NOMO-1 treated with dmso at 0.1 percent for 144 hours (cell line): ENCODE results near the gene APOC1.
"Not testable (repeated sequence)": the region's sequence is repeated elsewhere in the genome, so short reads cannot be mapped to it uniquely, and the experiment has no call there.

Source experiments
- DNase-seq: peaks from one replicate; lab custom pipeline; 2025; ENCODE audit not compliant: unreplicated experiment; lab: John Stamatoyannopoulos, UW

The APOC1 gene

DNA sequence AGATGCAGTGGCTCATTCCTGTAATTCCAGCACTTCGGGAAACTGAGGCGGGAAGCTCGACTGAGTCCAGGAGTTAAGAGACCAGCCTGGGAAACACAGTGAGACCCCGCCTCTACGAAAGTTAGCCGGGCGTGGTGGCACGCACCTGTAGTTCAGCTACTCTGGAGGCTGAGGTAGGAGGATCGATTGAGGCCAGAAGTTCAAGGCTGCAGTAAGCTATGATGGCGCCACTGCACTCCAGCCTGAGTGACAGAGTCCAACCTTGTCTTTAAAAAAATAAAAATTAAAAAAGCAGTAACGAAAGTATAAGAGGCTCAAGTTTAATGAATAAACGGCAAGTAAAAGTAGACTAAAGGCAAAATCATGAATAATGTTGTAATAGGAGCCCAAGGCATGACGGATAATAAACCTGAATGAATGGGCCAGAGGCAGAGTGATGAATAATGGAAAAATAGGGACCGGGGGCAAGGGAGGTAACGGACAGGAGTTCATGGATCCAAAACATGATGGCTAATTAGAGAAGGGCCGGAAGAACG is 24.5 kb upstream of the APOC1 start:
- no peak for DNase-seq

DNA sequence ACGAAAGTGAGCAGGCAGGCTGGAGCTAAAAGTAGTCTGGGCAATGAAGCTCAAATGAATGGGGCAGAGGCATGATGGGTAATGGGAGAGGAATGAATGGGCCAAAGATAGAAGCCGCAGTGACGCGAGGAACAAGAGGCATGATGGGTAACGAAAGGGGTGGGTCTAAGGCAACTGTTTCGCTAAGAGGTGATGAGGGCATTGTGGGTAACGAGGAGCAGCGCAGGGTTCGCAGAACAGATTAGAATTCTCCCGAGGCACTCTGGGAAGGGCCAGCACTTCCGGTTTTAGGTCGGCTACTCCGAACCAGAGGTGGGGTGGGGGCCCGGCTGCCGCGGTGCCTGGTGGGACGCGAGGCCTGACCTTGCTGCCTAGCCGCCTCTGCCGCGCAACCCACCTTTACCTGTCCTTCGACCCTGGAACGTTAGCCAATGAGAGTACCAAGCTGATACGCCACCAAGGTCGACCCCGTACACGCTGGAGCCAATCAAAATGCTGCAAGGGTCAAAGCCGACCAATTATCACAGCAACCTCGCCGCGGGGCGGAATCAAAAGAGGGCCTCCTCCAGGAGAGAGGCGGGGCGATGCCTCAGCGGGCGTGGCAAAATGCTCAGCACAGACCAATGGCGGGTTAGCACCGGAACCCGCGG is 23.9 kb upstream of the APOC1 start:
- DNase-seq: peak; percentile 100

DNA sequence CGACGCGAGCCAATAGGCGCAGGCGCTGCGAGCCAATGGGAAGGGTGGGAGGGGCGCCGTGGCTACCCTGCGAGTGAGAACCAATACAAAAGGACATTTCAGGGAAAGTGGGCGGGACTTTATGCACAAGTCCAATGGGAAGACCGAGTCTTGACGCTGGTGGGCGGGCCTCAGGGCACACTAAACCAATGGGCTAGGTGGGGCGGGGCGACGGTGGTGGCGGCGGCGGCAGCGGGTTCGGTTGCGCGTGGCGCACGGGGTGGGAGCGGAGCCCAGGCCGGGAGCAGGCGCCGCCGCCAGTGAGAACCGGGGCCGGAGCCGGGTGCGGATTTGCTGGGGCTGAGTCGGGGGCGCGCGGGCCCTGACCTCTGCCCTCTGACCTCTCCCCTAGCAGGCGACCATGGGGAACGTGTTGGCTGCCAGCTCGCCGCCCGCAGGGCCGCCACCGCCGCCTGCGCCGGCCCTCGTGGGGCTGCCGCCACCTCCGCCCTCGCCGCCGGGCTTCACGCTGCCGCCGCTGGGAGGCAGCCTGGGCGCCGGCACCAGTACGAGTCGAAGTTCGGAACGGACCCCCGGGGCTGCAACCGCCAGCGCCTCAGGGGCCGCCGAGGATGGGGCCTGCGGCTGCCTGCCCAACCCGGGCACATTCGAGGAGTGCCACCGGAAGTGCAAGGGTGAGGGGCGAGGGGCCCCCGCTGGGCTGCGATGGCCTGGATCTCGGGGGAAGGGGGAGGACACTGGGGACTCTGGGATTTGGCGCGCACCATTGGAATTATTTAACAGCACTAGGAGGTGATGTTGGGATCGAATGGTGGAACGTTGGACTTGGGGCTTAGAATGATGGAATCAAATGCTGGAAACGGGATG is 23.2 kb upstream of the APOC1 start, which contains the start of gene TOMM40:
Gene TOMM40 (plus strand): TSS at position 239 of the 867 bp plus-strand sequence. CDS start 162 bp downstream, at position 401.
- DNase-seq: peak; percentile 100

DNA sequence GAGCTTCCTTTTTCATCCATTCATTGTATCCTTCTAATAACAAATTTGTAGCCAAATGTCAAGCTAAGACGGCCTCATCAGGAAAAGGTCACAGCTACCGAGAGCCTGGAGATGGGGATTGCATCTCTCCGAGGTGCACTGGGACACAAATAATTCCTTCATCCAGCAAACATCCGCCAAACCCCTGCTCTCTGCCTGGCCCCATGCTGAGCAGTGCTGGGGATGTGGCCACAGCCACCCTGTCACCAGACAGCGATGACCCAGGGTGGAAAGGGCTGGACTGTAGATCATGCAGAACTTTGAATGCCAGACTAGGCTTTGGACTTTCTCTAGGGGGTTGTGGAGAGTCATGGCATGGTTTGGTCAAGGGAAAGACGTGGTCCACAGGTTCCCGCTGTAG is 21.5 kb upstream of the APOC1 start:
- no peak for DNase-seq

DNA sequence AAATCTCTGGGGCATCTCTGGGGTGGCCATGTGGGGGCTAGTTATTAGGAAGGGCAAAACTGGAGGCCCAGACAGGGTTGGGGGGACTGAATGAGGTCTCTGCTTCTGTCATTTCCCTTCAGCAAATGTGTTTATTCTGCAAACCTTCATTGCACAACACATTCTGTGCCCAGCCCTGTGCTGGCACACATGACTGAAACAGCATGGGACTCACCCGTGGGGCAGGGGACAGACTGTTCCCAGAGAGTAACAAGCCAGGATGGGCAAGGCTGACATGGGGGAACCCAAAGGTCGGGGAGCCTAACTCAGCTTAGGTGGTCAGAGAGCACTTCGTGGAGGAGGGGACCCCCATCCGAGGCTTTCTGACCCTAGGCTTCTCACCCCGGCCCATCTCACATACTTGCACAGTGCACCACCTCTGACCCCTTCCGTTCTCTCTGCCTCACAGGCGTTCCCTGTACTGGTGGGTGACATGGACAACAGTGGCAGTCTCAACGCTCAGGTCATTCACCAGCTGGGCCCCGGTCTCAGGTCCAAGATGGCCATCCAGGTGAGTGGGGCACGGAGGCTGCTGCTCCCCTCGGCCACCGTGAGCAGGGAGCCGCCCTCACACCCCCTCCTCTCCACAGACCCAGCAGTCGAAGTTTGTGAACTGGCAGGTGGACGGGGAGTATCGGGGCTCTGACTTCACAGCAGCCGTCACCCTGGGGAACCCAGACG is 20.9 kb upstream of the APOC1 start:
- DNase-seq: no peak

DNA sequence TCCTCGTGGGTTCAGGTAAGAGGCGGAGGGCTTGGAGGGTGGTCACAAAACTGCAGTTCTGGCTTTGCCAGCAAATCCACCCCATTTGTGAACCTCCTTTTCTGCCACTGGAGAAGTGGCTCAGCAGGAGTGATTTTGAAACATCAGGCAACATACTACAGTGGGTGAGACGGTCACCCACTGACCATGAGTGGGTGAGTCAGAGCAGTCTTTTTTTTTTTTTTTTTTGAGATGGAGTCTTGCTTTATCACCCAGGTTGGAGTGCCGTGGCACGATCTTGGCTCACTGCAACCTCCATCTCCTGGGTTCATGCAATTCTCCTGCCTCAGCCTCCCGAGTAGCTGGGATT is 20.4 kb upstream of the APOC1 start:
- DNase-seq: no peak

DNA sequence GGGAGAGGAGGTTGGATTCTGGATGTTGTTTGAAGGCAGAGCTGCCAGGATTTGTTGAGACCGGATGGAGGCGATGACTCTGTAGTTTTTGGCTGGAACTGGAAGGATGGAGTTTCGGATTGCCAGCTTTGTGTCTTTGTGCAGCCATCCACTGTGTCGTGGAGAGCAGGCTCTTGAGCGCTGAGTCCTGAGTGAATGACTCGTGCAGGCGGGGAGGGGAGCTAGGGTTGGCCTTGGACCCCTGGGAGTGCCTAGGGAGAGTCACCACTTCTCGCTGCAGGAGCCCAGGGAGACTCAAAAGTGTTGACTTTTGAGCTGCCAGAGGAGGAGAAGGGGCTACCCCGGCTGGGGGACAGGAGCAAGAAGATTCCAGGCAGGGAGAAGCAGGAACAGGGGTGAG is 19.5 kb upstream of the APOC1 start:
- DNase-seq: no peak

DNA sequence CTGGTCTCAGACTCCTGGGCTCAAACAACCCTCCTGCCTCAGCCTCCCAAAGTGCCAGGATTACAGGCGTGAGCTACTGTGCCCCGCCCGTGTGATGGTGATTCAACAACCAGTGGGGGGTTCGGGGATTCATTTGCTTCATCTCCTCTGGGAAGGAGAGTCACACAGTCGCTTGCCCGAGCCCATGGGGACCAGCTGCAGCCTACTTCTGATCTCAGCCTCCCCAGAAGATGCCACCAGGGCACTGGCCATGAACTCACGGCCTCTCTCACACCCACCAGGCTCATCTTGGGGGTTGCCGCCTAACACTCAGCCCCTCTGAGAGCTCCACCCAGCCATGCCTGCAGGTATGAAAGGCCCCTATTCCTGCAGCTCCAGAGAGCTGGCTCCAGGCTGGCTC is 16.6 kb upstream of the APOC1 start:
- DNase-seq: no peak

DNA sequence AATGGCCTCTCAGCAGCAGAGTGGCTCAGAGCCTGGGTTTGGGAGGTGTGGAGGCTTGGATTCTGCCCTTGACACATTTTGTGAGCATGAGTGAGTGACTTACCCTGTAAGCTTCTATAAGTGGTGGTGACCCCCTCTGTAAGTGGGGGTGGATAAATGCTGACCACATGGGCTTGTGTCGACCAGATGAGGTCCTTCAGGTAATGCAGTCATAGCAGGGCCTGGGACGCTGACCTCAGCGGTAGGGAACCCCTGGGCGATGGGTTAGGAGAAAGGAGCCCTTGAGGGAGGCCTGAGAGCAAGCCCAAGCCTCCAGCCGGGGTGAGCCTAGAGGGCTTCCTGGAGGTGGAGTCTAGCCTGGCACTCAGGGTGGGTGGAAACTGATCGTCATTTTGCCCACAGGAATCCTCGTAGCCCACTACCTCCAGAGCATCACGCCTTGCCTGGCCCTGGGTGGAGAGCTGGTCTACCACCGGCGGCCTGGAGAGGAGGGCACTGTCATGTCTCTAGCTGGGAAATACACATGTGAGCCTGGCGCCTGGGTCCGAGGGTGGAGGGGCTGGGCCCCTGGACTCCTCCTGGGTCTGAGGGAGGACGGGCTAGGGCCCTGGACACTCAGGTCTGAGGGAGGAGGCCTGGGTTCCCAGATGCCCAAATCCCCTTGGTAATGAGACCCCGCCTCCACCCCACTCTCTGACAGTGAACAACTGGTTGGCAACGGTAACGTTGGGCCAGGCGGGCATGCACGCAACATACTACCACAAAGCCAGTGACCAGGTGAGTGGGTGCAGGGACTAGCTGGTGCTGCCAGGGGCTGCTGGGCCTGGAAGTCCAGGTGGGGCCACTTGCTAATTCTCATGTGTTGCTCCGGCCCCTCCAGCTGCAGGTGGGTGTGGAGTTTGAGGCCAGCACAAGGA is 13.8 kb upstream of the APOC1 start:
- DNase-seq: no peak

DNA sequence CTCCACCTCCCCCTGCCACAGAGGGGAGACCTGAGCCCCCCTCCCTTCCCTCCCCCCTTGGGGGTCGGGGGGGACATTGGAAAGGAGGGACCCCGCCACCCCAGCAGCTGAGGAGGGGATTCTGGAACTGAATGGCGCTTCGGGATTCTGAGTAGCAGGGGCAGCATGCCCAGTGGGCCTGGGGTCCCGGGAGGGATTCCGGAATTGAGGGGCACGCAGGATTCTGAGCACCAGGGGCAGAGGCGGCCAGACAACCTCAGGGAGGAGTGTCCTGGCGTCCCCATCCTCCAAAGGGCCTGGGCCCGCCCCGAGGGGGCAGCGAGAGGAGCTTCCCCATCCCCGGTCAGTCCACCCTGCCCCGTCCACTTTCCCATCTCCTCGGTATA is 11.2 kb upstream of the APOC1 start:
- no peak for DNase-seq

DNA sequence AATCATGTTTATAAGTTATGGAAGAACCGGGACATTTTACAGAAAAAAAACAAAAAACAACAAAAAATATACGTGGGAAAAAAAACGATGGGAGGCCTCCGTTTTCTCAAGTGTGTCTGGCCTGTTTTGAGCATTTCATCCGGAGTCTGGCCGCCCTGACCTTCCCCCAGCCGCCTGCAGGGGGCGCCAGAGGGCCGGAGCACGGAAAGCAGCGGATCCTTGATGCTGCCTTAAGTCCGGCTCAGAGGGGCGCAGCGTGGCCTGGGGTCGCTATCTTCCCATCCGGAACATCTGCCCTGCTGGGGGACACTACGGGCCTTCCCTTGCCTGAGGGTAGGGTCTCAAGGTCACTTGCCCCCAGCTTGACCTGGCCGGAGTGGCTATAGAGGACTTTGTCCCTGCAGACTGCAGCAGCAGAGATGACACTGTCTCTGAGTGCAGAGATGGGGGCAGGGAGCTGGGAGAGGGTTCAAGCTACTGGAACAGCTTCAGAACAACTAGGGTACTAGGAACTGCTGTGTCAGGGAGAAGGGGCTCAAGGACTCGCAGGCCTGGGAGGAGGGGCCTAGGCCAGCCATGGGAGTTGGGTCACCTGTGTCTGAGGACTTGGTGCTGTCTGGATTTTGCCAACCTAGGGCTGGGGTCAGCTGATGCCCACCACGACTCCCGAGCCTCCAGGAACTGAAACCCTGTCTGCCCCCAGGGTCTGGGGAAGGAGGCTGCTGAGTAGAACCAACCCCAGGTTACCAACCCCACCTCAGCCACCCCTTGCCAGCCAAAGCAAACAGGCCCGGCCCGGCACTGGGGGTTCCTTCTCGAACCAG is 10.6 kb upstream of the APOC1 start:
- peak; percentile 53 for DNase-seq

DNA sequence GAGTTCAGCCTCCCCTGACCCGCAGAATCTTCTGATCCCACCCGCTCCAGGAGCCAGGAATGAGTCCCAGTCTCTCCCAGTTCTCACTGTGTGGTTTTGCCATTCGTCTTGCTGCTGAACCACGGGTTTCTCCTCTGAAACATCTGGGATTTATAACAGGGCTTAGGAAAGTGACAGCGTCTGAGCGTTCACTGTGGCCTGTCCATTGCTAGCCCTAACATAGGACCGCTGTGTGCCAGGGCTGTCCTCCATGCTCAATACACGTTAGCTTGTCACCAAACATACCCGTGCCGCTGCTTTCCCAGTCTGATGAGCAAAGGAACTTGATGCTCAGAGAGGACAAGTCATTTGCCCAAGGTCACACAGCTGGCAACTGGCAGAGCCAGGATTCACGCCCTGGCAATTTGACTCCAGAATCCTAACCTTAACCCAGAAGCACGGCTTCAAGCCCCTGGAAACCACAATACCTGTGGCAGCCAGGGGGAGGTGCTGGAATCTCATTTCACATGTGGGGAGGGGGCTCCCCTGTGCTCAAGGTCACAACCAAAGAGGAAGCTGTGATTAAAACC is 9.9 kb upstream of the APOC1 start:
- DNase-seq: no peak

DNA sequence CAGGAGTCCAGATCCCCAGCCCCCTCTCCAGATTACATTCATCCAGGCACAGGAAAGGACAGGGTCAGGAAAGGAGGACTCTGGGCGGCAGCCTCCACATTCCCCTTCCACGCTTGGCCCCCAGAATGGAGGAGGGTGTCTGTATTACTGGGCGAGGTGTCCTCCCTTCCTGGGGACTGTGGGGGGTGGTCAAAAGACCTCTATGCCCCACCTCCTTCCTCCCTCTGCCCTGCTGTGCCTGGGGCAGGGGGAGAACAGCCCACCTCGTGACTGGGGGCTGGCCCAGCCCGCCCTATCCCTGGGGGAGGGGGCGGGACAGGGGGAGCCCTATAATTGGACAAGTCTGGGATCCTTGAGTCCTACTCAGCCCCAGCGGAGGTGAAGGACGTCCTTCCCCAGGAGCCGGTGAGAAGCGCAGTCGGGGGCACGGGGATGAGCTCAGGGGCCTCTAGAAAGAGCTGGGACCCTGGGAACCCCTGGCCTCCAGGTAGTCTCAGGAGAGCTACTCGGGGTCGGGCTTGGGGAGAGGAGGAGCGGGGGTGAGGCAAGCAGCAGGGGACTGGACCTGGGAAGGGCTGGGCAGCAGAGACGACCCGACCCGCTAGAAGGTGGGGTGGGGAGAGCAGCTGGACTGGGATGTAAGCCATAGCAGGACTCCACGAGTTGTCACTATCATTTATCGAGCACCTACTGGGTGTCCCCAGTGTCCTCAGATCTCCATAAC is 8.8 kb upstream of the APOC1 start, which contains the start of gene APOE:
Gene APOE (plus strand): TSS at position 360 of the 724 bp plus-strand sequence. CDS start 829 bp downstream, outside the sequence.
- DNase-seq: no peak

DNA sequence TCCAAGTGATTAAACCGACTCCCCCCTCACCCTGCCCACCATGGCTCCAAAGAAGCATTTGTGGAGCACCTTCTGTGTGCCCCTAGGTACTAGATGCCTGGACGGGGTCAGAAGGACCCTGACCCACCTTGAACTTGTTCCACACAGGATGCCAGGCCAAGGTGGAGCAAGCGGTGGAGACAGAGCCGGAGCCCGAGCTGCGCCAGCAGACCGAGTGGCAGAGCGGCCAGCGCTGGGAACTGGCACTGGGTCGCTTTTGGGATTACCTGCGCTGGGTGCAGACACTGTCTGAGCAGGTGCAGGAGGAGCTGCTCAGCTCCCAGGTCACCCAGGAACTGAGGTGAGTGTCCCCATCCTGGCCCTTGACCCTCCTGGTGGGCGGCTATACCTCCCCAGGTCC is 6.8 kb upstream of the APOC1 start:
- DNase-seq: no peak

DNA sequence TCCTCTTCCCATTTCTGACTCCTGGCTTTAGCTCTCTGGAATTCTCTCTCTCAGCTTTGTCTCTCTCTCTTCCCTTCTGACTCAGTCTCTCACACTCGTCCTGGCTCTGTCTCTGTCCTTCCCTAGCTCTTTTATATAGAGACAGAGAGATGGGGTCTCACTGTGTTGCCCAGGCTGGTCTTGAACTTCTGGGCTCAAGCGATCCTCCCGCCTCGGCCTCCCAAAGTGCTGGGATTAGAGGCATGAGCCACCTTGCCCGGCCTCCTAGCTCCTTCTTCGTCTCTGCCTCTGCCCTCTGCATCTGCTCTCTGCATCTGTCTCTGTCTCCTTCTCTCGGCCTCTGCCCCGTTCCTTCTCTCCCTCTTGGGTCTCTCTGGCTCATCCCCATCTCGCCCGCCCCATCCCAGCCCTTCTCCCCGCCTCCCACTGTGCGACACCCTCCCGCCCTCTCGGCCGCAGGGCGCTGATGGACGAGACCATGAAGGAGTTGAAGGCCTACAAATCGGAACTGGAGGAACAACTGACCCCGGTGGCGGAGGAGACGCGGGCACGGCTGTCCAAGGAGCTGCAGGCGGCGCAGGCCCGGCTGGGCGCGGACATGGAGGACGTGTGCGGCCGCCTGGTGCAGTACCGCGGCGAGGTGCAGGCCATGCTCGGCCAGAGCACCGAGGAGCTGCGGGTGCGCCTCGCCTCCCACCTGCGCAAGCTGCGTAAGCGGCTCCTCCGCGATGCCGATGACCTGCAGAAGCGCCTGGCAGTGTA is 6.2 kb upstream of the APOC1 start:
- no peak for DNase-seq

DNA sequence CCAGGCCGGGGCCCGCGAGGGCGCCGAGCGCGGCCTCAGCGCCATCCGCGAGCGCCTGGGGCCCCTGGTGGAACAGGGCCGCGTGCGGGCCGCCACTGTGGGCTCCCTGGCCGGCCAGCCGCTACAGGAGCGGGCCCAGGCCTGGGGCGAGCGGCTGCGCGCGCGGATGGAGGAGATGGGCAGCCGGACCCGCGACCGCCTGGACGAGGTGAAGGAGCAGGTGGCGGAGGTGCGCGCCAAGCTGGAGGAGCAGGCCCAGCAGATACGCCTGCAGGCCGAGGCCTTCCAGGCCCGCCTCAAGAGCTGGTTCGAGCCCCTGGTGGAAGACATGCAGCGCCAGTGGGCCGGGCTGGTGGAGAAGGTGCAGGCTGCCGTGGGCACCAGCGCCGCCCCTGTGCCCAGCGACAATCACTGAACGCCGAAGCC is 5.6 kb upstream of the APOC1 start:
- no peak for DNase-seq

DNA sequence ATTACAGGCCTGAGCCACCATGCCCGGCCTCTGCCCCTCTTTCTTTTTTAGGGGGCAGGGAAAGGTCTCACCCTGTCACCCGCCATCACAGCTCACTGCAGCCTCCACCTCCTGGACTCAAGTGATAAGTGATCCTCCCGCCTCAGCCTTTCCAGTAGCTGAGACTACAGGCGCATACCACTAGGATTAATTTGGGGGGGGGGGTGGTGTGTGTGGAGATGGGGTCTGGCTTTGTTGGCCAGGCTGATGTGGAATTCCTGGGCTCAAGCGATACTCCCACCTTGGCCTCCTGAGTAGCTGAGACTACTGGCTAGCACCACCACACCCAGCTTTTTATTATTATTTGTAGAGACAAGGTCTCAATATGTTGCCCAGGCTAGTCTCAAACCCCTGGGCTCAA is 4.6 kb upstream of the APOC1 start:
- no peak for DNase-seq

DNA sequence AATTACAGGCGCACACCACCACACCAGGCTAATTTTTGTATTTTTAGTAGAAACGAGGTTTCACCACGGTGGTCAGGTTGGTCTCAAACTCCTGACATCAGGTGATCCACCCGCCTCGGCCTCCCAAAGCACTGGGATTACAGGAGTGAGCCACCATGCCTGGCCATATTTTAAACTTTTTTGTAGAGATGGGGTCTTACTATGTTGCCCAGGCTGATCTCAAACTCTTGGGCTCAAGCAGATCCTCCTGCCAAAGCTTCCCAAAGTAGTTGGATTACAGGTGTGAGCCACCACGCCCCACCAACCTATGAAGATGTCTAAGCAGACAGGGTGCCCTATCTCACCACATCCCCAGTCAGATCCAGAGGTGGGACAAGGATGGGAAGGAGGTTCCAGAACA is 2.5 kb upstream of the APOC1 start:
- not testable (repeated sequence) for DNase-seq
